Urinary bladder (tissue), 2 donors: ENCODE measurements around the gene THAP5. TPM values are rescaled to one million over a fixed set of nuclear protein-coding genes. Genes with fewer than 3 reads are reported as not detected.

Experiments used
- polyA plus RNA-seq: library from polyadenylated mRNA; stranded (reverse); fragments of 200-250 nt; gene quantifications from one replicate; pipeline ENCODE4 v1.2.3, GENCODE V29; 2013
- total RNA-seq: library from RNA; depleted of rRNA; stranded (reverse); fragments of >200 nt; gene quantifications from one replicate; pipeline ENCODE4 v1.2.3, GENCODE V29; 2014
- donor health status: healthy.

The THAP5 gene
- total and polyA plus RNA-seq, 2 donors, result 13.2 to 66.2 TPM

Other genes starting within 250 kb of the THAP5 start
- 9.7 TPM for gene NRCAM, start 113.3 kb downstream of the THAP5 start, total RNA-seq
- 2.0 TPM for gene NRCAM, start 113.3 kb downstream of the THAP5 start, polyA plus RNA-seq
- gene PNPLA8, start 43.6 kb downstream of the THAP5 start, total RNA-seq, result 61.2 TPM
- gene PNPLA8, start 43.6 kb downstream of the THAP5 start, polyA plus RNA-seq, result 27.6 TPM
- gene DNAJB9, start 168 bp upstream of the THAP5 start, total RNA-seq, result 23.7 TPM
- 21.8 TPM for gene DNAJB9, start 168 bp upstream of the THAP5 start, polyA plus RNA-seq